AG04449 (cell line): Measurements from ENCODE around the gene ATMIN.

Source experiments
- CTCF ChIA-PET: fragments of 350-600 bp; formaldehyde crosslinking; extraction: SDS; loops from one replicate; lab custom pipeline; 2021; ENCODE audit warnings: antibody characterized with exemption; lab: Yijun Ruan, JAX
- POLR2A ChIA-PET: fragments of 400-600, 350-600 bp; formaldehyde crosslinking; extraction: SDS; loops from one replicate; lab custom pipeline; 2020; ENCODE audit warnings: antibody characterized with exemption, inconsistent platforms; lab: Yijun Ruan, JAX
- DNase-seq: peaks from one replicate; pipeline ENCODE4 v3.0.0-alpha.2; 2010; ENCODE audit warnings: low read depth, low spot score
- H3K4me3 ChIP-seq: 2 replicates; pipeline ENCODE4 v1.5.1; 2011; ENCODE audit warnings: low read depth, mild to moderate bottlenecking, control low read depth, low read length
- CTCF ChIP-seq: IDR thresholded peaks from one replicate; pipeline ENCODE4 v1.5.1; 2011; ENCODE audit warnings: mild to moderate bottlenecking, moderate library complexity, low read length, control low read depth, inconsistent platforms; ENCODE audit not compliant: insufficient read depth; ENCODE audit errors: missing control alignments

Gene ATMIN

GRCh38 chr16:80996688-80997138, 38.9 kb upstream of the ATMIN start:
- no peak for TF ChIP-seq CTCF
- POLR2A ChIA-PET, result interaction anchor here (0.6 kb wide), 1 partner anchor 59 kb away, joined by 3 read pairs; no protein-coding TSS in a partner anchor
- H3K4me3 ChIP-seq, result no peak overlapping the region

GRCh38 chr16:80997139-80997798, 38.4 kb upstream of the ATMIN start:
- no peak overlapping the region for H3K4me3 ChIP-seq
- ChIA-PET CTCF (interaction anchor here (0.6 to 1.3 kb wide), 7 partner anchors 7 to 71 kb away, joined by 3 to 4 read pairs (median 4); partner anchors contain the start of genes ATMIN, CENPN and CMC2), POLR2A (interaction anchor here (0.6 kb wide), 1 partner anchor 60 kb away, joined by 3 read pairs; no protein-coding TSS in a partner anchor)
- DNase-seq, result no peak
- TF ChIP-seq CTCF, result no peak

More at GRCh38 chr16:80996688-80997138, 38.9 kb upstream of the ATMIN start:
- CTCF ChIA-PET, result interaction anchor here (1.0 kb wide), 2 partner anchors 8 to 39 kb away, joined by 4 read pairs; partner anchors contain the start of gene ATMIN
- no peak for DNase-seq

GRCh38 chr16:80997964-80998620, 37.5 kb upstream of the ATMIN start:
- ChIA-PET CTCF (interaction anchor here (0.6 to 1.3 kb wide), 6 partner anchors 9 to 74 kb away, joined by 3 to 4 read pairs (median 3); partner anchors contain the start of genes ATMIN, CENPN and CMC2), POLR2A (no interaction called here)
- no peak for DNase-seq
- no peak overlapping the region for H3K4me3 ChIP-seq
- no peak for TF ChIP-seq CTCF

GRCh38 chr16:81000873-81001272, 34.8 kb upstream of the ATMIN start:
- DNase-seq, result no peak
- H3K4me3 ChIP-seq, result no peak overlapping the region
- no peak for TF ChIP-seq CTCF
- ChIA-PET POLR2A (interaction anchor here (0.7 kb wide), 1 partner anchor 8 kb away, joined by 3 read pairs; no protein-coding TSS in a partner anchor), CTCF (interaction anchor here (7.0 kb wide), 1 partner anchor 9 kb away, joined by 125 read pairs; no protein-coding TSS in a partner anchor)

GRCh38 chr16:81001330-81001729, 34.3 kb upstream of the ATMIN start:
- H3K4me3 ChIP-seq, result no peak overlapping the region
- no peak for DNase-seq
- CTCF ChIA-PET, result interaction anchor here (7.0 kb wide), 1 partner anchor 10 kb away, joined by 125 read pairs; no protein-coding TSS in a partner anchor
- TF ChIP-seq CTCF, result no peak
- POLR2A ChIA-PET, result interaction anchor here (0.7 kb wide), 1 partner anchor 8 kb away, joined by 3 read pairs; no protein-coding TSS in a partner anchor
